ENCODE measurements around the gene FADS6.

DNA sequence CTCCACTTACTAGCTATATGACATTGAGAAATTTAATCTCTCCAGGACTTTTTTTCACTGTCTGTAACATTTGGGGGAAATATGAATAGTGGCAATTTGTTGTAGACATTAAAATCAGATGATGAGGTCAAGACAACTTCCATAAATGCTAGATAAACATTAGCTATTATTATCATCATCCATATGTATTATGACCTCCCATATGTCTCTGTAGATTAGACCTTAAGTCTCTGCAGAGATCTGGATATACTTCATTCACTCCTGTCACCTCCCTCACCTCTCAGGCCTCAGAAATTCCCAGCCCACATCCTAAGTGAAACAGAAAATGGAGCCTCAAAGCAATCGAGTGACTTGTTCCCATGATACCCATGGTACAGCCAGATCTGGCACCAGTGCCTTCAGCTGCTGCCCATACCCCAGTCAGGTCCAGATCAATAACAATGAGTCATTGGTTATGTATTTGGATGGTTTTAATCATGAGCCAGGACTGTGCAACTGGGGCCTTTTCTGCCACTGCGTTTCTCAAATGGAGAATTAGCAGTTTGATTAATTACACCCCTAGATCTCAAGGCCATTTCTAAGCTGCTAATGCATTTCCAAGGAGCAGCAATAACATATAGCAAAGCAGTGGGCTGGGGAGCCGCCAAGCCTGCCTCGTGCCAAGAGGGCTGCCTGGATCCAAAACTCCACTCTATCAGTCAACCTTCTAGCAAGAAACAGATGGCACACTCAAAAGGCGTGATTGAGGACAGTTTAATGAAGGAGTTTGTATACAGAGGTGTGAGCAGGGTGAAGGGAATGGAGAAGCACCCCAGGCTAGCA lies 18.1 kb downstream of the FADS6 start:
- TF ChIP-seq, protein P1, sequence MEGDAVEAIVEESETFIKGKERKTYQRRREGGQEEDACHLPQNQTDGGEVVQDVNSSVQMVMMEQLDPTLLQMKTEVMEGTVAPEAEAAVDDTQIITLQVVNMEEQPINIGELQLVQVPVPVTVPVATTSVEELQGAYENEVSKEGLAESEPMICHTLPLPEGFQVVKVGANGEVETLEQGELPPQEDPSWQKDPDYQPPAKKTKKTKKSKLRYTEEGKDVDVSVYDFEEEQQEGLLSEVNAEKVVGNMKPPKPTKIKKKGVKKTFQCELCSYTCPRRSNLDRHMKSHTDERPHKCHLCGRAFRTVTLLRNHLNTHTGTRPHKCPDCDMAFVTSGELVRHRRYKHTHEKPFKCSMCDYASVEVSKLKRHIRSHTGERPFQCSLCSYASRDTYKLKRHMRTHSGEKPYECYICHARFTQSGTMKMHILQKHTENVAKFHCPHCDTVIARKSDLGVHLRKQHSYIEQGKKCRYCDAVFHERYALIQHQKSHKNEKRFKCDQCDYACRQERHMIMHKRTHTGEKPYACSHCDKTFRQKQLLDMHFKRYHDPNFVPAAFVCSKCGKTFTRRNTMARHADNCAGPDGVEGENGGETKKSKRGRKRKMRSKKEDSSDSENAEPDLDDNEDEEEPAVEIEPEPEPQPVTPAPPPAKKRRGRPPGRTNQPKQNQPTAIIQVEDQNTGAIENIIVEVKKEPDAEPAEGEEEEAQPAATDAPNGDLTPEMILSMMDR (IDR thresholded peaks at IDR 0.05): no peak
- TF ChIP-seq POLR2A (IDR thresholded peaks at IDR 0.05) (no peak), POLR2AphosphoS5 (IDR thresholded peaks at IDR 0.05) (no peak), EP300 (IDR thresholded peaks at IDR 0.05) (no peak)
